Stimulated activated CD8-positive, alpha-beta memory T cell treated with anti-CD3 and anti-CD28 coated beads, Interleukin-7, amount 100 ng/mL, for 1 hour (primary cell): Measurements from ENCODE around the gene CCR6.

Source experiments
- DNase-seq, 2 donors: peaks; one replicate each; pipeline ENCODE4 v3.0.0-alpha.2; 2020; ENCODE audit warnings: low read depth in 2 of 2

Gene CCR6

GRCh38 chr6:167098825-167099225 lies 24.1 kb upstream of the CCR6 start:
- DNase-seq, result no peak

- DNase-seq, result no peak
Measured at GRCh38 chr6:167099707-167100106, 23.2 kb upstream of the CCR6 start.

GRCh38 chr6:167100241-167100674 lies 22.6 kb upstream of the CCR6 start:
- no peak for DNase-seq

GRCh38 chr6:167102318-167102717 lies 20.6 kb upstream of the CCR6 start:
- DNase-seq, result no peak

- no peak for DNase-seq
Measured at GRCh38 chr6:167103041-167103891, 19.6 kb upstream of the CCR6 start.

- no peak for DNase-seq
Measured at GRCh38 chr6:167104388-167104787, 18.5 kb upstream of the CCR6 start.

- no peak for DNase-seq
Measured at GRCh38 chr6:167105060-167105459, 17.8 kb upstream of the CCR6 start.

GRCh38 chr6:167106406-167106805 lies 16.5 kb upstream of the CCR6 start:
- no peak for DNase-seq

GRCh38 chr6:167107787-167108186 lies 15.1 kb upstream of the CCR6 start:
- no peak for DNase-seq

- no peak for DNase-seq
Measured at GRCh38 chr6:167108278-167108677, 14.6 kb upstream of the CCR6 start.

GRCh38 chr6:167109651-167110050 lies 13.2 kb upstream of the CCR6 start:
- no peak for DNase-seq

GRCh38 chr6:167111597-167111996 lies 11.3 kb upstream of the CCR6 start:
- DNase-seq, result no peak

- no peak for DNase-seq
Measured at GRCh38 chr6:167112421-167112820, 10.5 kb upstream of the CCR6 start.

GRCh38 chr6:167113047-167113754 lies 9.7 kb upstream of the CCR6 start:
- DNase-seq, result no peak

GRCh38 chr6:167113935-167114910 lies 8.7 kb upstream of the CCR6 start:
- DNase-seq, result no peak

- no peak for DNase-seq
Measured at GRCh38 chr6:167115054-167115453, 7.8 kb upstream of the CCR6 start.

GRCh38 chr6:167116109-167116837 lies 6.6 kb upstream of the CCR6 start:
- DNase-seq, result no peak

- DNase-seq, result no peak
Measured at GRCh38 chr6:167116838-167117228, 6.1 kb upstream of the CCR6 start.

- DNase-seq, result no peak
Measured at GRCh38 chr6:167118006-167118405, 4.9 kb upstream of the CCR6 start.

GRCh38 chr6:167118839-167119238 lies 4.1 kb upstream of the CCR6 start:
- DNase-seq, result no peak
